ENCODE measurements around the gene GMNC. TPM values are rescaled to one million over a fixed set of nuclear protein-coding genes. Genes with fewer than 3 reads are reported as not detected.
A peak's percentile ranks its signal among the peaks of the same experiment; 100 is the strongest.
"Not testable (repeated sequence)": the region's sequence is repeated elsewhere in the genome, so short reads cannot be mapped to it uniquely, and the experiment has no call there.

The GMNC gene
- polyA plus RNA-seq, 1 of the 3 experiments (the other 2 are of a cell fraction): not detected

- CTCF ChIA-PET: interaction anchor here (0.9 to 4.9 kb wide), 8 partner anchors 12 to 168 kb away, joined by 3 to 50 read pairs (median 5); partner anchors contain the start of gene GMNC
- no peak overlapping the region for H3K4me3 ChIP-seq (ENCODE audit: low read depth in 2 of 2, low read length in 1 of 2)
- 36% methylated on average over 3 of the region's 3 CpGs for WGBS (ENCODE audit: low lambda C conversion rate)
Measured at GRCh38 chr3:190883141-190883540, 20.6 kb upstream of the GMNC start.

DNA sequence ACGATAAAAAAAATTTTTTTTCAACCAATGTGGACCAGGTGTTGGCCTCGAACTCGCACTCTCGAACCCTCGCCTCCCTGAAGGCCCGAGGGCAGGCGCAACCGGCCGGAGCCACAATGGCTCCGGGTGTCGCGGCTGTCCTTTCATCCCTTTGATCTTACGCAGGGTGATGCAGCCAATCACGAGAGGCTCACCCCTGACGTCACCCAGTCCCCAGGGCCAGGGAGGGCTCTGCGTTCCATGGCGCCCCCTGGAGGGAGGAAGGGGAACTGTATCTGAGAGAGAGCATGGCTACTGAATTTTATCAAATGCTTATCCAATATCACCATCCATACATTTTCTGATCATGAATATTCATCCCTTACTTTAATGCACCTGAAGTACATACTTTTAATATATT is 15.4 kb upstream of the GMNC start:
- Histone ChIP-seq H3K4me1 (ENCODE audit: control insufficient read depth in 1 of 2, insufficient read depth in 2 of 2, low read depth in 1 of 2, low read length in 1 of 2) (no peaks in the 10 kb centered on the region), H3F3A (replicated peaks; ENCODE audit: insufficient read depth) (no peaks in the 10 kb centered on the region), H3K4me3 (ENCODE audit: low read depth in 2 of 2, low read length in 1 of 2) (peak overlapping the region in 1 of 2 experiments; percentile 26; a peak in 1 of 4 replicates), H4K20me1 (ENCODE audit: insufficient read depth) (no peaks in the 10 kb centered on the region), H3K9me2 (no peaks in the 10 kb centered on the region), H3K36me3 (replicated peaks in 1 of 2; ENCODE audit: control insufficient read depth in 1 of 2, insufficient read depth in 2 of 2, low read length in 1 of 2) (no peaks in the 10 kb centered on the region), H2AFZ (ENCODE audit: low read depth) (no peak overlapping the region), H3K27me3 (ENCODE audit: insufficient read depth) (no peaks in the 10 kb centered on the region; the same call in 1 of the 2 replicates), H3K79me2 (ENCODE audit: insufficient read depth) (no peaks in the 10 kb centered on the region), H3K4me2 (no peak overlapping the region), H3K9me3 (no peaks in the 10 kb centered on the region), H3K9ac (no peak overlapping the region), H3K27ac (ENCODE audit: low read depth in 2 of 2, low read length in 1 of 2) (no peak overlapping the region)
- peak; percentile 58 for TF ChIP-seq CTCF (IDR thresholded peaks at IDR 0.05)
- TF ChIP-seq TEAD4 (IDR thresholded peaks at IDR 0.05; ENCODE audit: borderline replicate concordance, insufficient read depth): no peak
- POLR2A ChIA-PET: no interaction called here
- peak; percentile 41 for DNase-seq
- CTCF ChIA-PET: no interaction called here
- WGBS (ENCODE audit: low lambda C conversion rate): 39% methylated on average over 16 of the region's 17 CpGs

More at GRCh38 chr3:190883141-190883540, 20.6 kb upstream of the GMNC start:
- no peak overlapping the region for H3K27ac ChIP-seq (ENCODE audit: low read depth in 2 of 2, low read length in 1 of 2)
- H3K4me2 ChIP-seq: no peak overlapping the region
- no peaks in the 10 kb centered on the region for H3K36me3 ChIP-seq (replicated peaks in 1 of 2; ENCODE audit: control insufficient read depth in 1 of 2, insufficient read depth in 2 of 2, low read length in 1 of 2)
- no peaks in the 10 kb centered on the region; a peak in 1 of 4 replicates for H3K4me1 ChIP-seq (ENCODE audit: control insufficient read depth in 1 of 2, insufficient read depth in 2 of 2, low read depth in 1 of 2, low read length in 1 of 2)
- no peaks in the 10 kb centered on the region for H3K9me2 ChIP-seq
- H4K20me1 ChIP-seq (ENCODE audit: insufficient read depth): no peaks in the 10 kb centered on the region
- no peak overlapping the region for H3K9ac ChIP-seq
- H3K79me2 ChIP-seq (ENCODE audit: insufficient read depth): no peaks in the 10 kb centered on the region
- DNase-seq: no peak
- TF ChIP-seq TCF12 (IDR thresholded peaks at IDR 0.05) (no peak), POLR2AphosphoS5 (IDR thresholded peaks at IDR 0.05; ENCODE audit: low read depth, low read length) (no peak)
- TF ChIP-seq, protein P1, sequence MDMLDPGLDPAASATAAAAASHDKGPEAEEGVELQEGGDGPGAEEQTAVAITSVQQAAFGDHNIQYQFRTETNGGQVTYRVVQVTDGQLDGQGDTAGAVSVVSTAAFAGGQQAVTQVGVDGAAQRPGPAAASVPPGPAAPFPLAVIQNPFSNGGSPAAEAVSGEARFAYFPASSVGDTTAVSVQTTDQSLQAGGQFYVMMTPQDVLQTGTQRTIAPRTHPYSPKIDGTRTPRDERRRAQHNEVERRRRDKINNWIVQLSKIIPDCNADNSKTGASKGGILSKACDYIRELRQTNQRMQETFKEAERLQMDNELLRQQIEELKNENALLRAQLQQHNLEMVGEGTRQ (IDR thresholded peaks at IDR 0.05; ENCODE audit: borderline replicate concordance, low read depth, low read length): no peak
- H3K27me3 ChIP-seq (ENCODE audit: insufficient read depth): no peaks in the 10 kb centered on the region
- no peaks in the 10 kb centered on the region for H3K9me3 ChIP-seq
- H3F3A ChIP-seq (replicated peaks; ENCODE audit: insufficient read depth): no peaks in the 10 kb centered on the region
- POLR2A ChIA-PET: no interaction called here
- no peak overlapping the region for H2AFZ ChIP-seq (ENCODE audit: low read depth)

DNA sequence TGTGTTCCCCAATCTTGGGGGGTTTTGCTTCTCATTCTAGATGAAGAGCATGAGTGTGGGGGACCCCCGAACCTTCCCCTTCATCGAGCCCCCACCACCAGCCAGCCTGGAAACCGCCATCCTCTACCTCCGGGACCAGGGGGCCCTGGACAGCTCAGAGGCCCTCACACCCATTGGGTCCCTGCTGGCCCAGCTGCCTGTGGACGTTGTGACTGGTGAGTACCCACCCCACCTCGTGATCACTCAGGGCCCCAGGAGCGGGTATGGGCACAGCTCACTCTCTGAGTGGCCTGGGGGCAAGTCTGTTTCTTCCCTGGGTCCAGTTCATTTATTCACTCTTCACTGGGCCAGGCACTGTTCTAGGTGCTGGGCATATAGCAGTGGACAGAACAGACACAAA is 13.9 kb upstream of the GMNC start:
- H3K9me2 ChIP-seq: not testable (repeated sequence)
- no CpG with 5 or more reads among the region's 7 CpGs for WGBS (ENCODE audit: low lambda C conversion rate)

DNA sequence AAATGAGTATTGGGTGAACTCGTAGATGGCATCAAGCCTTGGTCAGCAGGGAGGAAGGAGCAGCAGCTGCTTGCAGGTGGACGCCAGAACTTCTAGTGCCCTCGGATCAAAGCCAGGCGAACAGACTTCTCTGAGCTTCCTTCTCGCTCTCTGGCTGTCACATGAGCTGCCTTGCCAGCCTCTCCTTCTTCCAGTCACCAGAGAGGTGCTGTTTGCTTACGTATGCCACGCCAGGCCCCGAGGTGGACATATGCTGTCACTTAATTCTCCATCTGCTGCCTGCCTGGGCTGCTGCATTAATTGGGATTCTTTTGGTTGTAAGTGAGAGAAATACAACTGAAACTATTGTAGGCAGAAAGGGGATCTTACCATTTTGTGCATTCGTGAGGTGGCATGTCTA is 12.6 kb upstream of the GMNC start:
- H3K79me2 ChIP-seq (ENCODE audit: insufficient read depth); H3K27me3 ChIP-seq (ENCODE audit: insufficient read depth); H3K27ac ChIP-seq (ENCODE audit: low read depth in 2 of 2, low read length in 1 of 2); H3K4me2 ChIP-seq; H3K4me3 ChIP-seq (ENCODE audit: low read depth in 2 of 2, low read length in 1 of 2); H3F3A ChIP-seq (replicated peaks; ENCODE audit: insufficient read depth); H2AFZ ChIP-seq (ENCODE audit: low read depth); DNase-seq; H3K9me3 ChIP-seq; H3K9ac ChIP-seq; H3K4me1 ChIP-seq (ENCODE audit: control insufficient read depth in 1 of 2, insufficient read depth in 2 of 2, low read depth in 1 of 2, low read length in 1 of 2); POLR2A ChIA-PET; H4K20me1 ChIP-seq (ENCODE audit: insufficient read depth); H3K9me2 ChIP-seq; CTCF ChIA-PET; H3K36me3 ChIP-seq (replicated peaks in 1 of 2; ENCODE audit: control insufficient read depth in 1 of 2, insufficient read depth in 2 of 2, low read length in 1 of 2): not testable (repeated sequence)
- WGBS (ENCODE audit: low lambda C conversion rate): 35% methylated on average over 6 of the region's 9 CpGs

More for the DNA sequence above, 13.9 kb upstream of the GMNC start:
- H3K9me3 ChIP-seq; H2AFZ ChIP-seq (ENCODE audit: low read depth); H3K79me2 ChIP-seq (ENCODE audit: insufficient read depth); H3F3A ChIP-seq (replicated peaks; ENCODE audit: insufficient read depth); DNase-seq; H3K4me1 ChIP-seq (ENCODE audit: control insufficient read depth in 1 of 2, insufficient read depth in 2 of 2, low read depth in 1 of 2, low read length in 1 of 2); H3K27me3 ChIP-seq (ENCODE audit: insufficient read depth); CTCF ChIA-PET; H3K36me3 ChIP-seq (replicated peaks in 1 of 2; ENCODE audit: control insufficient read depth in 1 of 2, insufficient read depth in 2 of 2, low read length in 1 of 2); H3K4me3 ChIP-seq (ENCODE audit: low read depth in 2 of 2, low read length in 1 of 2); H3K27ac ChIP-seq (ENCODE audit: low read depth in 2 of 2, low read length in 1 of 2); H3K9ac ChIP-seq; POLR2A ChIA-PET; H4K20me1 ChIP-seq (ENCODE audit: insufficient read depth); H3K4me2 ChIP-seq: not testable (repeated sequence)

Measured in SK-N-SH (cell line).